ENCODE data around the gene ITGA3.

DNA sequence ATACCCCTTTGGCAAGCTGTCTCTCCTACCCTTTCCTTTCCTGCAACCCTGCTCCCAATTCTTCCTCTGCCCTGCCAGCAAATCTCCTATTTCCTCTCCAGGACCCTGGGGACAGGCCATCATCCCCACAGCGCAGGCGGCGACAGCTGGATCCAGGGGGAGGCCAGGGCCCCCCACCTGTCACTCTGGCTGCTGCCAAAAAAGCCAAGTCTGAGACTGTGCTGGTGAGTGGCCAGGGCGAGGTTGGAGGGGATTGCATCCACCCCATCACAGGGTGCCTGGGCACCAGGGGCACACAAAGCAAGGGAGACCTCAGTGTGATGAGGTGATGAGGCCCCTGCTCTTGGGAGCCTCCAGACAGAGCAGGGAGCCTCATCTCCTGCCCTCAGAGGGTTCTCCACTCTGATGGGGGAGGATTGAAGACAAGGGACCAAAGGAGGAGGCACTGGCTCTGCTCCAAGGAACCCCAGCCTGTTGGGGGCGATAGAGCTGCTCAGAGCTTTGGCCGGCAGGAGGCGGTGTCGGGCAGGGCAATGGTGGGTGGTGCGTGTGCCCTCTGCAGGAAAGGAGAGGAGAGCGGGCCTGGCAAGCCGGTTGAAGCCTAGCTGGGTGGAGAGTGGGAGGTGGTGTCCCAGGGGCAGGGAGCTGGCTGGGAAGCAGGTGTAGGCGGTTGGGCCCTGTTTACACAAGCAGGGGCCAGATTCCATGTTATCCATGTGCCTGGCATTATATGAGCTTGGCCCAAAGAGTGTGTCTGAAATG lies 23.6 kb downstream of the ITGA3 start:
- TF ChIP-seq EP300 (IDR thresholded peaks at IDR 0.05) (no peak), POLR2AphosphoS5 (IDR thresholded peaks at IDR 0.05) (no peak)
- TF ChIP-seq, protein P1, sequence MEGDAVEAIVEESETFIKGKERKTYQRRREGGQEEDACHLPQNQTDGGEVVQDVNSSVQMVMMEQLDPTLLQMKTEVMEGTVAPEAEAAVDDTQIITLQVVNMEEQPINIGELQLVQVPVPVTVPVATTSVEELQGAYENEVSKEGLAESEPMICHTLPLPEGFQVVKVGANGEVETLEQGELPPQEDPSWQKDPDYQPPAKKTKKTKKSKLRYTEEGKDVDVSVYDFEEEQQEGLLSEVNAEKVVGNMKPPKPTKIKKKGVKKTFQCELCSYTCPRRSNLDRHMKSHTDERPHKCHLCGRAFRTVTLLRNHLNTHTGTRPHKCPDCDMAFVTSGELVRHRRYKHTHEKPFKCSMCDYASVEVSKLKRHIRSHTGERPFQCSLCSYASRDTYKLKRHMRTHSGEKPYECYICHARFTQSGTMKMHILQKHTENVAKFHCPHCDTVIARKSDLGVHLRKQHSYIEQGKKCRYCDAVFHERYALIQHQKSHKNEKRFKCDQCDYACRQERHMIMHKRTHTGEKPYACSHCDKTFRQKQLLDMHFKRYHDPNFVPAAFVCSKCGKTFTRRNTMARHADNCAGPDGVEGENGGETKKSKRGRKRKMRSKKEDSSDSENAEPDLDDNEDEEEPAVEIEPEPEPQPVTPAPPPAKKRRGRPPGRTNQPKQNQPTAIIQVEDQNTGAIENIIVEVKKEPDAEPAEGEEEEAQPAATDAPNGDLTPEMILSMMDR (IDR thresholded peaks at IDR 0.05) = peak in 2 of 3 experiments; percentile 37 to 56

All from esophagus muscularis mucosa (tissue), 4 donors.